ENCODE data around the gene TEX38.

- TF ChIP-seq, protein P1, sequence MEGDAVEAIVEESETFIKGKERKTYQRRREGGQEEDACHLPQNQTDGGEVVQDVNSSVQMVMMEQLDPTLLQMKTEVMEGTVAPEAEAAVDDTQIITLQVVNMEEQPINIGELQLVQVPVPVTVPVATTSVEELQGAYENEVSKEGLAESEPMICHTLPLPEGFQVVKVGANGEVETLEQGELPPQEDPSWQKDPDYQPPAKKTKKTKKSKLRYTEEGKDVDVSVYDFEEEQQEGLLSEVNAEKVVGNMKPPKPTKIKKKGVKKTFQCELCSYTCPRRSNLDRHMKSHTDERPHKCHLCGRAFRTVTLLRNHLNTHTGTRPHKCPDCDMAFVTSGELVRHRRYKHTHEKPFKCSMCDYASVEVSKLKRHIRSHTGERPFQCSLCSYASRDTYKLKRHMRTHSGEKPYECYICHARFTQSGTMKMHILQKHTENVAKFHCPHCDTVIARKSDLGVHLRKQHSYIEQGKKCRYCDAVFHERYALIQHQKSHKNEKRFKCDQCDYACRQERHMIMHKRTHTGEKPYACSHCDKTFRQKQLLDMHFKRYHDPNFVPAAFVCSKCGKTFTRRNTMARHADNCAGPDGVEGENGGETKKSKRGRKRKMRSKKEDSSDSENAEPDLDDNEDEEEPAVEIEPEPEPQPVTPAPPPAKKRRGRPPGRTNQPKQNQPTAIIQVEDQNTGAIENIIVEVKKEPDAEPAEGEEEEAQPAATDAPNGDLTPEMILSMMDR (IDR thresholded peaks at IDR 0.05; ENCODE audit: low read depth, low read length, poor library complexity, severe bottlenecking): no peak
- no peak for TF ChIP-seq EZH2phosphoT487 (IDR thresholded peaks at IDR 0.05; ENCODE audit: borderline replicate concordance, low read length)
These were observed 28.0 kb downstream of the TEX38 start for GRCh38 chr1:46699666-46700065.
